Thyroid gland (tissue), 4 donors: Measurements from ENCODE around the gene DPEP1. TPM values are rescaled to one million over a fixed set of nuclear protein-coding genes. Genes with fewer than 3 reads are reported as not detected.

Experiments
- DNase-seq, 2 donors: peaks; one replicate each; pipeline ENCODE4 v3.0.0-alpha.2; 2019
- H3K27ac ChIP-seq, 3 donors: fragments of 200-600 bp; sonication (generic); 1 replicate in 2 of 3; 2 replicates in 1 of 3; pipeline ENCODE4 v1.5.1; 2016 to 2019; ENCODE audit warnings: mild to moderate bottlenecking in 1 of 3, moderate library complexity in 1 of 3
- H3K27me3 ChIP-seq: fragments of 200-600 bp; sonication (generic); one replicate; pipeline ENCODE4 v1.5.1; 2019
- H3K36me3 ChIP-seq, 2 donors: fragments of 200-600 bp; sonication (generic); one replicate each; pipeline ENCODE4 v1.5.1; 2016 to 2019
- H3K4me1 ChIP-seq, 2 donors: fragments of 200-600 bp; sonication (generic); one replicate each; pipeline ENCODE4 v1.5.1; 2017 to 2019
- H3K4me3 ChIP-seq, 3 donors: fragments of 200-600 bp; sonication (generic); replicated peaks in 1 of 3; 1 replicate in 2 of 3; 2 replicates in 1 of 3; pipeline ENCODE4 v1.5.1; 2016; ENCODE audit warnings: mild to moderate bottlenecking in 1 of 3
- H3K9me3 ChIP-seq: fragments of 200-600 bp; sonication (generic); one replicate; pipeline ENCODE4 v1.5.1; 2017
- POLR2A ChIP-seq, 2 donors: fragments of 450-650 bp; IDR thresholded peaks; one replicate each; pipeline ENCODE4 v1.6.1; 2017; ENCODE audit warnings: antibody characterized with exemption in 2 of 2, mild to moderate bottlenecking in 2 of 2, moderate library complexity in 1 of 2
- WGBS, 2 donors: methylation state at CpG; one replicate each; pipeline ENCODE4 v1.1.5; 2017; 5-methylcytosine and 5-hydroxymethylcytosine counted together
- intact Hi-C: fragments of 100-400 bp; cut with DNase I; formaldehyde crosslinking; loops from one replicate; pipeline ENCODE4 v1.15.1; 2023
- total RNA-seq, 4 donors: library from RNA; depleted of rRNA; stranded (reverse); fragments of >200 nt; gene quantifications; one replicate each; pipeline ENCODE4 v1.2.3, GENCODE V29; 2016
- TF ChIP-seq, protein P1 (sequence below), 6 experiments: fragments of 200-600 bp in 3 of 6; fragments of 450-650 bp in 3 of 6; sonication (generic) in 3 of 6; IDR thresholded peaks; one replicate each; pipeline ENCODE4 v1.5.1; 2016 to 2019; ENCODE audit warnings: antibody characterized with exemption in 6 of 6, mild to moderate bottlenecking in 2 of 6, inconsistent platforms in 1 of 6, moderate library complexity in 1 of 6

The DPEP1 gene
- total RNA-seq, 4 donors from 2014 or later = 0.29 to 5.0 (median 1.3) TPM

DNA sequence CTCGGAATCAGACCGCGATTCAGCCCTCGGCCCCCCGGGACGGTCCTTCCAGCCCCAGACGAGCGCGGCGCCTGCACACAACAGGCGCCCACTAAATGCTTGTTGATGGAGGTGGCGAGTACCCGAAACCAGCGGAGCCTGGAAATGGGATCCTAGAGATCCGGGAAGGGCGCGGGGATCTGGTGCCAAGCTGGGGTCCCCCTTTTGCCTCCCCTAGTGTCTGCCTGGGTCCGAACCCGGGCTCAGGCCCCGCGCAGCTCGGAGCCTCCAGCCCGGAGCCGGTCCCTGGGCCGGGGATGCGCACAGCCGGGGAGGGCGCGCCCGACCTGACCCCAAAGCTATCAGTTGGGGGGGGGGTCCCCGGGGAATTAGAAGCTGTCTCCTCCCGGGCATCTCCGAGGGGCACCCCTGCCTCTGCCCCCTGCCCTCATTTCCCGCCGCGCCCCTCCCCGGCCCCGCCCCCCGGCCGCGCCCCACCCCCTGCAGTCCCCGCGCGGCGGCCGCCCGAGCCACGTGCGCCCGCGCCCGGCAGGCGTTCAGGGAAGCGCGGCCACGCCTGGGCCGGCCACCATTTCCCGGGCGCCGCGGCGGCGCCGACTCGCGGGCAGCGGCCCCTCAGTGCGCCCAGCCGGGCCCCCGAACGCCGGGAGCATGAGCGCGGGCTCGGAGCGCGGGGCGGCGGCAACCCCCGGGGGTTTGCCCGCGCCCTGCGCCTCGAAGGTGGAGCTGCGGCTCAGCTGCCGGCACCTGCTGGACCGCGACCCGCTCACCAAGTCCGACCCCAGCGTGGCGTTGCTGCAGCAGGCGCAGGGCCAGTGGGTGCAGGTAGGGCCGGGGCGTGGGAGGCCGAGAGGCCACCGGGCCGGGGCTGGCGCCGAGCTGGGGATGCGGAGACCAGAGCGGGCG lies 37.9 kb upstream of the DPEP1 start, which contains the start of gene CPNE7:
CPNE7 (plus strand) TSS at position 512 of the 906 bp plus-strand sequence; CDS start at position 652, 140 bp downstream.
- Histone ChIP-seq H3K36me3 (no peaks in the 10 kb centered on the region), H3K4me1 (peaks cover 0 to 20% of the 10 kb centered on the region in 2 donors), H3K9me3 (no peaks in the 10 kb centered on the region), H3K27me3 (peaks cover 16% of the 10 kb centered on the region), H3K27ac (no peak within 1 kb of the TSS), H3K4me3 (peak within 1 kb of the TSS in 1 of 3 donors; percentile 2)
- intact Hi-C loops = no loop called here
- DNase-seq = no peak
- 2% methylated on average over 16 of the region's 103 CpGs; no CpG with 5 or more reads in 1 of the 2 donors for WGBS, 2 donors
- no peak for TF ChIP-seq POLR2A (IDR thresholded peaks at IDR 0.05)
- TF ChIP-seq, protein P1, sequence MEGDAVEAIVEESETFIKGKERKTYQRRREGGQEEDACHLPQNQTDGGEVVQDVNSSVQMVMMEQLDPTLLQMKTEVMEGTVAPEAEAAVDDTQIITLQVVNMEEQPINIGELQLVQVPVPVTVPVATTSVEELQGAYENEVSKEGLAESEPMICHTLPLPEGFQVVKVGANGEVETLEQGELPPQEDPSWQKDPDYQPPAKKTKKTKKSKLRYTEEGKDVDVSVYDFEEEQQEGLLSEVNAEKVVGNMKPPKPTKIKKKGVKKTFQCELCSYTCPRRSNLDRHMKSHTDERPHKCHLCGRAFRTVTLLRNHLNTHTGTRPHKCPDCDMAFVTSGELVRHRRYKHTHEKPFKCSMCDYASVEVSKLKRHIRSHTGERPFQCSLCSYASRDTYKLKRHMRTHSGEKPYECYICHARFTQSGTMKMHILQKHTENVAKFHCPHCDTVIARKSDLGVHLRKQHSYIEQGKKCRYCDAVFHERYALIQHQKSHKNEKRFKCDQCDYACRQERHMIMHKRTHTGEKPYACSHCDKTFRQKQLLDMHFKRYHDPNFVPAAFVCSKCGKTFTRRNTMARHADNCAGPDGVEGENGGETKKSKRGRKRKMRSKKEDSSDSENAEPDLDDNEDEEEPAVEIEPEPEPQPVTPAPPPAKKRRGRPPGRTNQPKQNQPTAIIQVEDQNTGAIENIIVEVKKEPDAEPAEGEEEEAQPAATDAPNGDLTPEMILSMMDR (IDR thresholded peaks at IDR 0.05) = no peak

DNA sequence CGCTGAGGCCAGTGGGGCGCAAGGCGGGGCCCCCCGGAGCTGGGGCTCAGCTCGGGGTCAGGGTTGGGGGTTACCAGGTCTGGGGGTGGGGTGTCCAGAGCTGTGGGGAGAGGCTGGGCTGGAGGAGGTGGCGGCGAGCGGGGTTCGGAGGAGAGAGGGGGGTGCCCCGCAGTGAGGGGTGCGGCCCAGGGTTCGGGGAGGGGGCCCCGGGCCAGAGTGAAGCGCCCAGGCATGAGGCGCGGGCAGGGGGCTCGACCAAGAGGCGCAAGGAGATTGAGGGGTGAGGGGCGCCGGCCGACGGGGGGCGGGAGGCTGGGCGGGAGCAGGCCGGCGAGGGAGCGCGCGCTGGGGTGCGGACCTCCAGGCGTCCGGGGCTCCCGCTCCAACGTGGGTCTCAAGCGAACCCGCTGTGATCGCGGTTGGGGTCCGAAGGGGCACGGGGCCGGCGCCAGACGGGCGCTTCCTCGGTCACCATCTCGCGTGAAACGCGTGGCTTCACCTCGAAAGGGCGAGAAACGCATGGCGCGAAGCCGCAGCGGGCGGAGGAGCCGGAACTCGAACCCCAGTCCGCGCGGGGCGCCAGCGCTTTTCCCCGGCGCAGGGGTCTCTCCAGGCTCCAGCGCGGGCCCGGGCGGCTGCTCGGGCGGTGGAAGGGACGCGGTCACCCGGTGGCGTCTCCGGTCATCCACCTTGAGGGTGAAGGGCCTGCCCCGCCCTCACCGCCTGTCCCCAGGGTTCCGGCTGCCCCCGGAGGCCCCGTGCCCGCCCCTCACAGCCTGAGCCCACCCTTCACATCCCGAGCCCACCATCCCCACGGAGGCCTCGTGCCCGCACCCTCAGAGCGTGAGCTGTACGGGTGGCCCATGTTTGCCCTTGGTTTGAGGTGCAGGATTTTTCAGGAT lies 37.0 kb upstream of the DPEP1 start:
- H3K27ac ChIP-seq = no peak overlapping the region
- no peaks in the 10 kb centered on the region for H3K36me3 ChIP-seq
- WGBS, 2 donors = 27 to 40% methylated on average over 5 to 42 of the region's 89 CpGs
- peaks cover 16% of the 10 kb centered on the region for H3K27me3 ChIP-seq
- intact Hi-C loops = no loop called here
- no peak for TF ChIP-seq POLR2A (IDR thresholded peaks at IDR 0.05)
- TF ChIP-seq, protein P1 (IDR thresholded peaks at IDR 0.05) = no peak
- no peak for DNase-seq
- no peaks in the 10 kb centered on the region for H3K9me3 ChIP-seq
- H3K4me3 ChIP-seq = no peak overlapping the region
- peaks cover 0 to 20% of the 10 kb centered on the region in 2 donors for H3K4me1 ChIP-seq

DNA sequence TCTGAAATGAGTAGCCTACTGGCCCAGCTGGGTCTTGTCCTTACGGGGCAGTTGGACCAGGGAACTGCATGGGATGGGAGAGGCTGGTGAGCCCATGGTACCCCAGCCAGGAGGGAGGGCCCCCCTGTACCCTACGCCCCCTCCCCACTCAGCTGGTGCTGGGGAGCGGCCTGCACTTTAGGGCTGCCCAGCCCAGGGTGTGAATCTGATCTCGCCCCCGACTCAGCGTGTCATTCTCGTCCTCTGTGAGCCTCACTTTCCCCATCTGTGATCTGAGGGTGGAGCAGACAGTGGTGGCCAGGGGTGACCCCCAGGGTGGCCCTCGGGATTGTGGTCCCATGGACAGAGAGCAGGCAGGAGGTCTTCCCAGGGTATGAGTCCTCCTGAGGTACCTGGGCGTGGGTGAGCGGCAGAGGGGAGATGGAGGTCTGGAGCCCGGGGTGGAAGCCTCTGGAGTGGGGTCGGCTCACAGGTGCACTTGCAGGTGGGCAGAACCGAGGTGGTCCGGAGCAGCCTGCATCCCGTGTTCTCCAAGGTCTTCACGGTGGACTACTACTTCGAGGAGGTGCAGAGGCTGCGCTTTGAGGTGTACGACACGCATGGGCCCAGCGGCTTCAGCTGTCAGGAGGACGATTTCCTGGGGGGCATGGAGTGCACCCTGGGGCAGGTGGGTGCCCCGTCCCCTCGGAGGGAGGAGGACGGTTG lies 36.2 kb upstream of the DPEP1 start:
- no peak overlapping the region for H3K4me3 ChIP-seq
- no peak for DNase-seq
- H3K9me3 ChIP-seq = no peaks in the 10 kb centered on the region
- peaks cover 16% of the 10 kb centered on the region for H3K27me3 ChIP-seq
- intact Hi-C loops = no loop called here
- no peak overlapping the region for H3K27ac ChIP-seq
- peaks cover 0 to 27% of the 10 kb centered on the region in 2 donors for H3K4me1 ChIP-seq
- WGBS, 2 donors = 87 to 91% methylated on average over 25 of the region's 25 CpGs
- TF ChIP-seq POLR2A (IDR thresholded peaks at IDR 0.05) = no peak
- no peaks in the 10 kb centered on the region for H3K36me3 ChIP-seq

DNA sequence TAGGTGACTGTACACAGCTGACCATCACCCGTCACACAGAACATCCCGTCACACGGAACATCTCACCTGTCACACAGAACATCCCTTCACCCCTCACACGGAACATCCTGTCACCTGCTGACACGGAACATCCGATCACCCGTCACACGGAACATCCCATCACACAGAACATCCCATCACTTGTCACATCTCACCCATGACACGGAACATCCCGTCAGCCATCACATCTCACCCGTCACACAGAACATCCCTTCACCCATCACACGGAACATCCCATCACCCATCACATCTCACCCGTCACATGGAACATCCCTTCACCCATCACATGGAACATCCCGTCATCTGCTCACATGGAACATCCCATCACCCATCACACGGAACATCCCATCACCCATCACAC lies 34.1 kb upstream of the DPEP1 start:
- peaks cover 12% of the 10 kb centered on the region for H3K27me3 ChIP-seq
- no peaks in the 10 kb centered on the region for H3K9me3 ChIP-seq
- peaks cover 0 to 34% of the 10 kb centered on the region in 2 donors for H3K4me1 ChIP-seq
- WGBS, 2 donors = 87 to 90% methylated on average over 15 of the region's 15 CpGs
- no peak for DNase-seq
- no peak overlapping the region for H3K27ac ChIP-seq
- intact Hi-C loops = no loop called here
- H3K4me3 ChIP-seq = no peak overlapping the region
- no peak for TF ChIP-seq POLR2A (IDR thresholded peaks at IDR 0.05)
- TF ChIP-seq, protein P1 (IDR thresholded peaks at IDR 0.05) = no peak
- no peaks in the 10 kb centered on the region for H3K36me3 ChIP-seq
